Measurements from ENCODE around the gene RBM23.

DNA sequence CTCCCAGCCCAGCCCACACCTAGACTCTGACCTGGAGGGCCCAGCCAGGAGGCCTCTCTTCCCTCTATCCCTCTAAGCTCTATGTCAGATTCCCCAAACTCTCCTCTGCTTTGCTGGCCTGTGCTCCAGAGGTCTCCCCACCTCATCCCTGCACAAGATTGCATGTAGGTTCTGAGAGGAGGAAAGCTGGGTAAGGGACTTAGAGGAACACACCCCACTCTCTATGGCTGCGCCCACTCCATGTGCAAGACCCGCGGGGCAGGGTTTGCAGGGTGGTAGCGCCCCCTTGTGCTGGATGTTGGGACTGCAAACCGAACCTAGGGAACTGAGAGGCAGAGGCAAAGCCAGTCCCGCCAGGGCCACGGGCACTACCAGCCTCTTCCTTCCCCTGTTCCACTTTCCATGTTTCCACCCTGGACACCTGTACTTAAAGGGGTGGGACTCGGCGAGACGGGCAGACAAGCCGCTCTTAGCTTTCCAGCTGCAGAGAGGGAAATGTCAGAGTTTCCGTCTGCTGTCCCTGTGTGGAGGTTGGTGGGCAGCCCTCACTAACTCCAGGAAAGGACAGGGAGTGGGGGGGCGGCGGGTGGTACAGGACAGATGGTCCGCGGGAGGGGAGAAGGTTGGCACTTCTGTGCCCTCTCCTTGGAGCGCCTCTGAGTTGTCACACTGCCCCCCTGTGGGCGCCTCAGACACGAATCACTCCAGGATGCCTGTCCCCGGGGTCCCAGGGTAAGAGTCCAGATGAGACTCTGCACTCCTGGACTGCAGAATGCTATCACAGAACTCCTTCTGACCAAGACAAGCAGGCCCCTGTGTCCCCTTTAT, 65.8 kb downstream of the RBM23 start:
- TF ChIP-seq ZNF274 (IDR thresholded peaks at IDR 0.05; ENCODE audit: low read depth, low read length), result no peak
- no peak for TF ChIP-seq SUZ12 (IDR thresholded peaks at IDR 0.05; ENCODE audit: extremely low read depth, insufficient read depth, insufficient read length)

Measured in NT2/D1 (cell line).